Tibial artery (tissue), 4 donors: ENCODE measurements around the gene C18orf54.
"Not testable (repeated sequence)": the region's sequence is repeated elsewhere in the genome, so short reads cannot be mapped to it uniquely, and the experiment has no call there.

Experiments used
- DNase-seq, 2 donors: peaks; one replicate each; pipeline ENCODE4 v3.0.0-alpha.2; 2019
- H3K27ac ChIP-seq, 2 donors: fragments of 200-600 bp; sonication (generic) in 1 of 2; 1 replicate in 1 of 2; 2 replicates in 1 of 2; pipeline ENCODE4 v1.5.1; 2018 to 2019; ENCODE audit warnings: mild to moderate bottlenecking in 1 of 2
- H3K27me3 ChIP-seq, 2 donors: fragments of 200-600 bp; sonication (generic) in 1 of 2; one replicate each; pipeline versions ENCODE4 v1.5.1 to v1.6.0; 2016 to 2019
- H3K36me3 ChIP-seq, 3 donors: fragments of 200-600 bp; sonication (generic) in 2 of 3; one replicate each; pipeline ENCODE4 v1.5.1; 2016 to 2019; ENCODE audit warnings: mild to moderate bottlenecking in 2 of 3
- H3K4me1 ChIP-seq, 4 donors: fragments of 200-600 bp; sonication (generic) in 2 of 4; 1 replicate in 3 of 4; 2 replicates in 1 of 4; pipeline ENCODE4 v1.5.1; 2016 to 2019
- H3K4me3 ChIP-seq, 2 donors: fragments of 200-600 bp; sonication (generic) in 1 of 2; 1 replicate in 1 of 2; 2 replicates in 1 of 2; pipeline ENCODE4 v1.5.1; 2018 to 2019; ENCODE audit warnings: mild to moderate bottlenecking in 2 of 2
- H3K9me3 ChIP-seq, 3 donors: fragments of 200-600 bp; sonication (generic) in 1 of 3; one replicate each; pipeline ENCODE4 v1.5.1; 2016 to 2019
- intact Hi-C: fragments of 100-400 bp; cut with DNase I; formaldehyde crosslinking; loops from one replicate; pipeline ENCODE4 v1.15.0; 2023; ENCODE audit warnings: low total_unique reads
- TF ChIP-seq, protein P1 (sequence below), 2 experiments: fragments of 200-600 bp in 1 of 2; fragments of 450-650 bp in 1 of 2; IDR thresholded peaks; one replicate each; pipeline ENCODE4 v1.5.1; 2017 to 2019; ENCODE audit warnings: antibody characterized with exemption in 2 of 2, mild to moderate bottlenecking in 1 of 2, moderate library complexity in 1 of 2

The C18orf54 gene

DNA sequence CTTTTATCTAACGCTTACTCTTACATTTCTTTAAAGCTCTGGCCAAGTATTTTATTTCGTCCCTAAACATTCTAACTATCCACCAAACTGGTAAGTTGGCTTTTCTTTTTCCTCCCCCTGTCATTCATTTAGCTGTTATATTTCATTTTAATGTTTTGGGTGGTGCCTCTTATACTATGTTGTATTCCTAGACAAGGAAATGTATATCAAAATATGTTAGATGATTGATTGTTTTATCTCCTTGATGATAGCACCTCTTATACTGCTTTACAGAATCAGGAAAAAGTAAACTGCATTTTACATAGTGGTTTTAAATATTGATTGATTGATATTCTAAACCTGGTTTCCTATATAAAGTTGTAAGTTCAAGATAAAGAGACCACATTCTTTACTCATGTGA lies 23.9 kb downstream of the C18orf54 start:
- no peak overlapping the region for H3K4me3 ChIP-seq
- H3K27ac ChIP-seq, result no peak overlapping the region
- intact Hi-C loops, result no loop called here
- TF ChIP-seq, protein P1, sequence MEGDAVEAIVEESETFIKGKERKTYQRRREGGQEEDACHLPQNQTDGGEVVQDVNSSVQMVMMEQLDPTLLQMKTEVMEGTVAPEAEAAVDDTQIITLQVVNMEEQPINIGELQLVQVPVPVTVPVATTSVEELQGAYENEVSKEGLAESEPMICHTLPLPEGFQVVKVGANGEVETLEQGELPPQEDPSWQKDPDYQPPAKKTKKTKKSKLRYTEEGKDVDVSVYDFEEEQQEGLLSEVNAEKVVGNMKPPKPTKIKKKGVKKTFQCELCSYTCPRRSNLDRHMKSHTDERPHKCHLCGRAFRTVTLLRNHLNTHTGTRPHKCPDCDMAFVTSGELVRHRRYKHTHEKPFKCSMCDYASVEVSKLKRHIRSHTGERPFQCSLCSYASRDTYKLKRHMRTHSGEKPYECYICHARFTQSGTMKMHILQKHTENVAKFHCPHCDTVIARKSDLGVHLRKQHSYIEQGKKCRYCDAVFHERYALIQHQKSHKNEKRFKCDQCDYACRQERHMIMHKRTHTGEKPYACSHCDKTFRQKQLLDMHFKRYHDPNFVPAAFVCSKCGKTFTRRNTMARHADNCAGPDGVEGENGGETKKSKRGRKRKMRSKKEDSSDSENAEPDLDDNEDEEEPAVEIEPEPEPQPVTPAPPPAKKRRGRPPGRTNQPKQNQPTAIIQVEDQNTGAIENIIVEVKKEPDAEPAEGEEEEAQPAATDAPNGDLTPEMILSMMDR (IDR thresholded peaks at IDR 0.05), result no peak
- H3K27me3 ChIP-seq, result no peaks in the 10 kb centered on the region
- no peaks in the 10 kb centered on the region for H3K4me1 ChIP-seq
- H3K9me3 ChIP-seq, result no peaks in the 10 kb centered on the region
- DNase-seq, result no peak
- H3K36me3 ChIP-seq, result no peaks in the 10 kb centered on the region

DNA sequence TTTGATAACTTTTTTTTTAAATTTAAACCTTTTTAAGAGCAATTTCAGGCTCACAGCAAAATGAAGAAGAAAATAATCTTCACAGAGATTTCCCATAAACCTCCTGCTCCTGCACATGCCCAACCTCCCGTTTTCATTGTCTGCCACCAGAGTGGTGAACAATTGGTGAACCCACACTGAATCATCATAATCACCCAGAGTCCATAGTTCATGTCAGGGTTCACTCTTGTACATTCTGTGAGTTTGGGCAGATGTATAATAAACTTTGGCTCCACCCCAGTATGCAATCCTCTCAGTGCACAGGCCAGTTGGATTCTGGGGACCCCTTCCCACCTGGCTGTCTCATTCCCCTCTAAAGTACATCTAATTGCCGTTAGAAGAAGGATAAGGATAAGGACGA lies 24.4 kb downstream of the C18orf54 start:
- DNase-seq, result no peak
- intact Hi-C loops, result no loop called here
- Histone ChIP-seq H3K27me3 (no peaks in the 10 kb centered on the region), H3K9me3 (no peaks in the 10 kb centered on the region), H3K4me3 (no peak overlapping the region), H3K36me3 (no peaks in the 10 kb centered on the region), H3K27ac (no peak overlapping the region), H3K4me1 (no peaks in the 10 kb centered on the region)
- TF ChIP-seq, protein P1 (IDR thresholded peaks at IDR 0.05), result no peak

DNA sequence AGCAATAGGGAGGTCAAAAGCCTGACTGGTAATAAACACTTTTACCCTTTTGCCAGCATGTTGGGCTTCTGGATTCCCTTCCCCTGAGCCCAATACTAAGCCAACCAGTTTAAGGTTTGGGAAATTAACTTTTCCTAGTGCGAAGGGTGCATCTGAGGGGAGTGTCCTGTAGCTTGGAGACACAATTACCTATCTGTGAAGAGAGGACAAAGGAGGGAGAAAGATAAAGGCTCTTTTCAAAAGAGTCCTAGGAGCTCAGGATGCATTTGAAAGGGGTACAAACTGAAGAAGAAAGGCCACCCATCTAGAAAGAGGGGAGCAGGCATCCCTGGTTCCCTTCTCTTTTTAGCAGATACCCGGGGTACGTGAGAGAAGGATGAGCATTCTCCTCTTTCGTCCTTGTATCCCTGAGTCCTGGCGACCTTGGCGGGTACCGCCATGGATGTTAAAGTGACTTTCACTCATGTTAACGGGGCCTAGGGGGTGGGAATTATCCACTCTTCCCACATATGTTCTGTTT lies 25.1 kb downstream of the C18orf54 start:
- no peaks in the 10 kb centered on the region for H3K36me3 ChIP-seq
- H3K27me3 ChIP-seq, result no peaks in the 10 kb centered on the region
- TF ChIP-seq, protein P1 (IDR thresholded peaks at IDR 0.05), result no peak
- no peak overlapping the region for H3K4me3 ChIP-seq
- no peak for DNase-seq
- H3K4me1 ChIP-seq, result no peaks in the 10 kb centered on the region
- intact Hi-C loops, result no loop called here
- H3K27ac ChIP-seq, result no peak overlapping the region
- H3K9me3 ChIP-seq, result no peaks in the 10 kb centered on the region

- DNase-seq, result no peak
- no peak overlapping the region for H3K27ac ChIP-seq
- H3K4me3 ChIP-seq, result no peak overlapping the region
- TF ChIP-seq, protein P1 (IDR thresholded peaks at IDR 0.05), result no peak
- peaks cover 0 to 7% (median 0%) of the 10 kb centered on the region in 4 donors for H3K4me1 ChIP-seq
- intact Hi-C loops, result no loop called here
- H3K9me3 ChIP-seq, result no peaks in the 10 kb centered on the region
- no peaks in the 10 kb centered on the region for H3K27me3 ChIP-seq
- no peaks in the 10 kb centered on the region for H3K36me3 ChIP-seq
These were observed 28.3 kb downstream of the C18orf54 start for GRCh38 chr18:54386043-54386442.

DNA sequence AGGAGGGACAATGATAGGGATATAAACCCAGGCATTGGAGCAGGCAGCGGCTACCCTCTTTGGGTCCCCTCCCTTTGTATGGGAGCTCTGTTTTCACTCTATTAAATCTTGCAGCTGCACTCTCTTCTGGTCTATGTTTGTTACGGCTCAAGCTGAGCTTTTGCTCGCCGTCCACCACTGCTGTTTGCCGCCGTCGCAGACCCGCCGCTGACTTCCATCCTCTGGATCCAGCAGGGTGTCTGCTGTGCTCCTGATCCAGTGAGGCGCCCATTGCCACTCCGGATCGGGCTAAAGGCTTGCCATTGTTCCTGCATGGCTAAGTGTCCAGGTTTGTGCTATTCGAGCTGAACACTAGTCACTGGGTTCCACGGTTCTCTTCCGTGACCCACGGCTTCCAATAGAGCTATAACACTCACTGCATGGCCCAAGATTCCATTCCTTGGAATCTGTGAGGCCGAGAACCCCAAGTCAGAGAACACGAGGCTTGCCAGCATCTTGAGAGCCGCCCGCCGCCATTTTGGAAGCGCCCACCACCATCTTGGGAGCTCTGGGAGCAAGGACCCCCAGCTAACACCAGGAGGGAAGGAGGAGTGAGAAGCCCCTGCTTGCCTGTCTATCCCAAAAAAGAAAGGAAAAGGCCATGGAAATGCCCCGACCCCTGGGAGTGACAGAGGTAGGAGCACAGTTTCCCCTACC lies 29.2 kb downstream of the C18orf54 start:
- DNase-seq, H3K27me3 ChIP-seq, intact Hi-C loops, H3K36me3 ChIP-seq, H3K4me3 ChIP-seq, H3K27ac ChIP-seq, H3K9me3 ChIP-seq, H3K4me1 ChIP-seq: not testable (repeated sequence)

DNA sequence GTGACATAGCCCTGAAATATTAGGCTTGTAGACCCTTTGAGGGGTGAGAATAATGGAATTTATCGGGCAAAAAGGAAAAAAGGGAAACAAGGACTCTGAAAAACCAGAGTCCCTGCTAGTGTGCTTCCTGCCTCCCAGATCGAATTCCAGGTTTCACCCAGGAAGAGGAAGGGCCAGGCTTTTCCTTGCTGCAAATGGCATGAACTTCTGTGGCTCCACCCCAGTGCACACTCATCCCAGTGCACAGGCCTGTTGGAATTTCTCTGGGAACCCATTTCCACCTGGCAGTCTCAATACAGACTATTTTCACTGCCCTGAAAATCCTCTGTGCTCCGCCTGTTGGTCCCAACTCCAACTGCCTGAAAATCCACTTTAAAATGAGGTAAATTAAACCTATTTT lies 29.9 kb downstream of the C18orf54 start:
- no peaks in the 10 kb centered on the region for H3K36me3 ChIP-seq
- no peaks in the 10 kb centered on the region for H3K9me3 ChIP-seq
- H3K4me1 ChIP-seq, result peaks cover 0 to 7% (median 0%) of the 10 kb centered on the region in 4 donors
- DNase-seq, result no peak
- H3K27ac ChIP-seq, result no peak overlapping the region
- no peak overlapping the region for H3K4me3 ChIP-seq
- TF ChIP-seq, protein P1 (IDR thresholded peaks at IDR 0.05), result no peak
- intact Hi-C loops, result no loop called here
- no peaks in the 10 kb centered on the region for H3K27me3 ChIP-seq
